G401 (cell line): ENCODE measurements around the gene ADAR. TPM values are rescaled to one million over a fixed set of nuclear protein-coding genes. Genes with fewer than 3 reads are reported as not detected.

Experiments
- DNase-seq: peaks from one replicate; pipeline ENCODE4 v3.0.0-alpha.2; 2015; ENCODE audit warnings: low spot score
- in situ Hi-C: cut with HindIII; loops from 2 replicates; pipeline ENCODE4 v1.10.0; 2016; ENCODE audit warnings: low sequenced_read_pairs, mixed read lengths
- total RNA-seq: library from RNA; depleted of rRNA; stranded (reverse); fragments of >200 nt; shearing (Covaris generic); gene quantifications from 2 replicates; pipeline ENCODE4 v1.2.3, GENCODE V29; 2014

The ADAR gene
- total RNA-seq, 1 experiment from 2014 or later: 94.1 TPM

DNA sequence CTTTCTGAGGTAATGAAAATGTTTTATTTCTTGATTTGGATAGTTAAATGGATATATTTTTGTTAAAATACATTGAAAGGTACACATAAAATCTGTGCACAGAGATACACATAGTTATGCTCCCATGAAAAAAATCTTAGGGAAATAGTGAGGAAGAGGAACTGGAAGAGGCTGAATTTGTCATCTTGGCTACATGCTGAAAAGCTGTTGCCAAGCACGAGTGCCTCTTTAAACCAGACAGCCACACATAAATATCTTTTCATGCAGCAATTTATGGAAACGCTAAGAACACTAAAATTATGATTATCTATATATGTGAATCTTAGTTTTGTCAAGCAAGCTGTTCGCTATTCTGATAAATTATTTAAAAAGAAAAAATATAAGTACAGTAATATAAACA, 12.8 kb upstream of the ADAR start:
- DNase-seq: no peak
- in situ Hi-C loops: no loop called here

- in situ Hi-C loops: no loop called here
- DNase-seq: no peak
These were observed 11.4 kb upstream of the ADAR start for GRCh38 chr1:154619181-154619948.

DNA sequence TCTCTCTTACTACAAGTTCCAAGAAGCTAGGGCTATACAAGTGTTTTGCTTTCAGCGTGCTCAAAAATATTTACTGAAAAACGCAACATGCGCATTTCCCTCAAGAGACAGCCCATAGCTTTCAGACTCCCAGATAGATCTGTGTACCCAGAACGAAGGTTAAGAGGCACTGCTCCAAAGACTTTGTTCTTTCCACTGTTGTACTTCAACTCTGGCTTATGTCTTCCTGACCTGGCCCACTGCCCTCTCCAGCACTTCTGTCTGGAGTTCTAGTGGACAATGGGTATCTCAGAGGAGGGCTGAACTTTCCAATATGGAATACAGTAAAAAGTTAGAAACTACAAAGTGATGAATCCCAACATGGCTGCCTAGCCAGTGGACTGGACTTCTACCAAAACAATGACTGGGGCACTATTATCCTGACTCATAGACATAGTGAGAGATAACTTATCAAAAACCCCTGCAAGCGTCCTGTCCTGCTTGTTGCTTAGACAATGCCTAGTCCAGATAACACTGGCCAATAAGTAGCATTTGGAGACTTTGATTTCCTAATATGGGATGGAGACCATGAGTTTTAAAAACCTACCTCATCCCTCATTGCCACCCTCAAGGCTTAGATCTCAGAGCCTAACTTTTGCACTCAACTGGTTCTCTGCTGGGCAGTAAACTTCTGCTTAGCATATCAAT, 8.8 kb upstream of the ADAR start:
- in situ Hi-C loops: no loop called here
- no peak for DNase-seq

DNA sequence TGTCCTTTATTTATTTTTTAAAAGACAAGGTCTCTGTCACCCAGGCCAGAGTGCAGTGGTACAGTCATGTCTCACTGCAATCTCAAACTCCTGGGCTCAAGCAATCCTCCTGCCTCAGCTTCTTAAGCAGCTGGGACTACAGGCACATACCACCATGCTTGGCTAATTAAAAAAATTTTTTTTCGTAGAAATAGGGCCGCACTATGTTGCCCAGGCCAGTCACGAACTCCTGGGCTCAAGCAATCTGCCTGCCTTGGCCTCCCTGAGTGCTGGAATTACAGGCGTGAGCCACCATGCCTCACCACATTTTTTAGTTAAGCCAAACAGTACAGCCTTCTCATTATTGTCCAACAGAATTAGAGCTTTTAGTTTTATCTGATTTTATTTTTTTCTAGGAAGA, 7.4 kb upstream of the ADAR start:
- in situ Hi-C loops: no loop called here

DNA sequence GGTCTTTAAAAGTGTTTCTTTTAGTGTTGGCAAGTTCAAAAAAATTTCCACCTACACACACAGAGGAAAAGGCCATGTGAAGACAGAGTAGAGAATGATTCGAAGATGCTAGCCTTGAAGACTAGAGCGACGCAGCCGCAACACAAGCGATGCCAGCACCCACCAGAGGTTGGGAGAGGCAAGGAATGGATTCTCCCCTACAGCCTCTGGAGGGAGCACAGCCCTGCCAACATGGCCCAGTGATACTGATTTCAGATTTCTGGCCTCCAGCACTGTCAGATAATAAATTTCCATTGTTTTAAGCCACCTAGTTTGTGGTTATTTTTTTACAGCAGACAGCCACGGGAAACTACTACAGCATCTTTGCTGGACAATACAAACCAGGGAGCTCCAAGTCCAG, 6.9 kb upstream of the ADAR start:
- DNase-seq: no peak
- in situ Hi-C loops: no loop called here

More for the DNA sequence above, 7.4 kb upstream of the ADAR start:
- no peak for DNase-seq

DNA sequence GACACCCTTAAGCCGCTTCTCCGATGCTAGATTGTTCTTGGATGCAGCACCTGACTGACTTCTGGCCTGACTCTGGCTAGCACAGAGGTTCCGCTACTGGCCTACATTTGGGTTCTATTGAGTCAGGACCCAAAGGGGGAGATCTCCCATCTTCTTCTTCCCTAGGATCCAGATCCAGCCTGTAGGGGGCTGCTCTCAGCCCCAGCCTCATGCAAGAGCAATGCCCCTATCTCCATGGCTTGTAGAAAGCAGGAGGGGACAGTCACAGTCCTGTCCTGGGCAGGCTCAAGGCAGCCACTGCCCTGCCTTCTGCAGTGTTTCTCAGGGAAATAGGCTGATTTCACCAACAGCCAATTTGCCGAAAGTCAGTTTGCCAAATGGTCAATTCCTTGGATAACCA, 6.3 kb upstream of the ADAR start:
- DNase-seq: no peak
- in situ Hi-C loops: no loop called here

DNA sequence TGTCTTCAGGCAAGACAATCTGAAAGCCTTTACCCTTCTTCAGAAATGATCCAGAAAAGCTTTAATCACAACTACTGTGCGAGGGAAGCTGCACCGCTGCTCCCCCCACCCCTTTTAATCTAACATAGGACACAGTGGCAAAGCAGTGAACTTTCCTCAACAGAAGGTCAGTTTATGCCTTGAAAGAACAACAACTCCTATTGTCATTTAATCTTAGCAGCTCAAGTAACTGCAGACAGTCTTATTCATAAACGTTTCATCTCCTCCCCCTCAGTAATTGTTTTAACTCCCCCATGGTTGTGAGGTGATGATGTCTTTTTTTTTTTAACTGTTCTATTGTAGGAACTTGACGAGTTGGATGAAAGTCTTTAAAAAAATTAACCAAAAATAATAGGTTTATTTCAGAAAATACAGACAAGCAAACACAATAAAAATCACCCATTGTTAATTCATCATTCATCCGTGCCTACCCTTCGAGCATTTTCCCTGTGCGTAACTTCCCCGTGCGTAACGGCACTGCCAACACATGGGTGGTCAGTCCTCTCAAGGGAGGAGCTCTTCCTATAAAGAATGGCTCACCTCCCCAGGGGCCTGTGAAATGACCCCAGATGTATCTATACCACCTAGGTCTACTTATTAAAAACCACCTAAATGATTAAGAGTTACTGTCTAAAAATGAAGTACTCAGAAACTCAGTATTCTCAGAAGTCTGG, 3.3 kb upstream of the ADAR start:
- in situ Hi-C loops: no loop called here
- DNase-seq: no peak

GRCh38 chr1:154609398-154610380, 1.7 kb upstream of the ADAR start:
- in situ Hi-C loops: no loop called here
- no peak for DNase-seq

DNA sequence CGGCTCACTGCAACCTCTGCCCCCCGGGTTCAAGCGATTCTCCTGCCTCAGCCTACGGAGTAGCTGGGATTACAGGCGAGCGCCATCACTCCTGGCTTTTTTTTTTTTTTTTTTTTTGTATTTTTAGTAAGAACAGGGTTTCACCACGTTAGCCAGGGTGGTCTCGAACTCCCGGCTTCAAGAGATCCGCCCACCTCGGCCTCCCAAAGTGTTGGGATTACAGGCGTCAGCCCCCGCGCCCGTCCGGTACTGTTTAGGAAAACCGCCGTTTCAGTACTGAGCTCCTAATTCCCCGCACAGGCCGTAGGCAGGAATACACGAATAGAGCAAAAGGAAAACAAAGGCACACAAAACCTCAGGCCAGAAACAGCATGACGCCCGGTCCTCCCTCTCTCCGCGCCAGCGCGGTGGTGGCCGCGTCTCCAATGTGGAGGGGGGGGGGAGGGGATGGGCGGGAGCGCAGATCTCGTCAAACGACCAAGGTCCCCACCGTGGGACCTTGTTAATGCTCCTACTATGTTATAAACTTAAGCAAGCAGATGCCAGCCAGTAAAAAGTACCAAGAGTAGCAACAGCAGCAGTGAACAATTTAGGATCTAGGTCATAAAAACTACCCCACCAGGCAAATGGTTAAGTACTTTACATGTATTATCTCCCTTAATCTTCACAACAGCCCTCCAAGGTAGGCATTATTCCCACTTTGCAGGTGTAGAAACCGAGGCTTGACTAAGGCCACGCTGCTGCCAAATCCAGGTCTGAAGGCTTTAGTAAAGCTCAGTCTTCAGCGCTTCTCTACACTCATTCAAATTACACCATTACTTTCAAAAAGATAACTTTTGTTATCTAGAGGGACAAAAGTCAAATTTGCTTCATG, 648 bp upstream of the ADAR start:
- in situ Hi-C loops: no loop called here
- peak; percentile 67 for DNase-seq

DNA sequence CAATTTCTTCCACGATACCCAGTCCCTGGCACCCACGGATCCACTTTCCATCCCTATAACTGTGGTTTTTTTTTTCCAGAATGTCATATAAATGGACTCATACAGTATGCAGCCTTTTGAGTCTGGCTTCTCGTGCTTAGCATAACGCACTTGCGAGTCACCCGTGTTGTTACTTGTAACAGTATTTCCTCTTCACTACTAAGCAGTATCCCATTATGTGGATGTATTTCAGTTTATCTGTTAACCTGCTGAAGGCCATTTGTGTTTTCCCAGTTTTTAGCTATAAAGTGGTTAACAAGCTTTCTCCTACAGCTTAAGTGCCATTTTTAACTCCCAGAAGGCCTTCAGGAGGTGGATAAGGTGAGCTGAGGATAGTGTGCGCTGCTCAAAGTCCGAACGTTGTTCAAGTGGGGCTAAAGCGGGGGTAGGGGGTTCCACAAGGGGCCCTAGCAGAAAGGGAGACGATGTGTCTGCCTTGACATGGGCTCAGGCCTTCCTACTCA, 829 bp downstream of the ADAR start:
- no peak for DNase-seq
- in situ Hi-C loops: no loop called here

DNA sequence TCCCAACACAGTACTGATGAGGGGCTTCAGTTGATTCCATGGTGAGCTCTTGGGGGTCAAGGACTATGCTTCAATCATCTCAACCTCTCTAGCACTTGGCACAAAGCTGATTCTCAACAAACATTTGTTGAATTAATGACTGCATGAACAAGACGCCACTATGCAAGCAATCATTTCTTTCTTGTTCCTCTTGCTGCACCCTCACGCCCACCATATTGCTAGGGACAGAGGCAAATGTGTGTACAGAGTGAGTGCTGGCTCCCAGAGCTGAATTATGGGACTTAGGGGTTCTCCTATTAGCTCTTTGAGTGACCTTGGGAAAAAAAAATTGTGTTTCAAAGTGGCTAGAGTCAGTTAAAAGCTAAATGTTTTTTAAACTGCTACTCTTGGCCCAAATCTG, 2.5 kb downstream of the ADAR start:
- in situ Hi-C loops: no loop called here
- DNase-seq: no peak

- in situ Hi-C loops: no loop called here
These were observed 4.7 kb downstream of the ADAR start for GRCh38 chr1:154603317-154603716.

GRCh38 chr1:154599658-154600057, 8.3 kb downstream of the ADAR start:
- DNase-seq: peak; percentile 59
- in situ Hi-C loops: no loop called here

More at GRCh38 chr1:154603317-154603716, 4.7 kb downstream of the ADAR start:
- DNase-seq: no peak

GRCh38 chr1:154598871-154599635, 8.9 kb downstream of the ADAR start:
- no peak for DNase-seq
- in situ Hi-C loops: no loop called here

GRCh38 chr1:154595621-154596020, 12.4 kb downstream of the ADAR start:
- in situ Hi-C loops: no loop called here
- no peak for DNase-seq

DNA sequence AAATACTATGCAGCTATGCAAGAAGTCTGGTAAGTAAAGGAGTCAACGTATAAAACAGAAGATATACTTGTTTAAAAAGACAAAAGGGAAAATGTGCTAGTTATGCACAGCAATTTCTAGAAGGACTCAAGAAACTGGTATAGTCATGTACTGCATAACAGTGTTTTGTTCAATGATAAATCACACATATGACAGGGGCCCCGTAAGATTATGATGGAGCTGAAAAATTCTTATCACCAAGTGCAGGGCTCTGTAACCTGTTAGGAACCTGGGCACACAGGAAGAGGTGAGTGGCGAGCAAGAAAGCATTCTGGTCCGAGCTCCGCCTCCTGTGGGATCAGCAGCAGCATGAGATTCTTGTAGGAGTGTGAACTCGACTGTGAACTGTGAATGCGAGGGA, 13.2 kb downstream of the ADAR start:
- DNase-seq: no peak
- in situ Hi-C loops: no loop called here

GRCh38 chr1:154593390-154593789, 14.6 kb downstream of the ADAR start:
- in situ Hi-C loops: no loop called here
- DNase-seq: no peak
